Gastroesophageal sphincter (tissue), 3 donors: ENCODE data around the gene CACNA1A.

Experiments
- POLR2A ChIP-seq, 2 donors: fragments of 450-650 bp; IDR thresholded peaks; one replicate each; pipeline ENCODE4 v1.6.1; 2017; ENCODE audit warnings: antibody characterized with exemption in 2 of 2, mild to moderate bottlenecking in 2 of 2, moderate library complexity in 1 of 2
- POLR2AphosphoS5 ChIP-seq: sonication (generic); formaldehyde crosslinking; IDR thresholded peaks from one replicate; pipeline ENCODE4 v1.6.1; 2017; ENCODE audit warnings: antibody characterized with exemption
- TF ChIP-seq, protein P1 (sequence below), 4 experiments: fragments of 200-600 bp in 2 of 4; fragments of 450-650 bp in 2 of 4; sonication (generic) in 1 of 4; IDR thresholded peaks; one replicate each; pipeline ENCODE4 v1.5.1; 2017 to 2019; ENCODE audit warnings: antibody characterized with exemption in 4 of 4, mild to moderate bottlenecking in 2 of 4, moderate library complexity in 2 of 4

DNA sequence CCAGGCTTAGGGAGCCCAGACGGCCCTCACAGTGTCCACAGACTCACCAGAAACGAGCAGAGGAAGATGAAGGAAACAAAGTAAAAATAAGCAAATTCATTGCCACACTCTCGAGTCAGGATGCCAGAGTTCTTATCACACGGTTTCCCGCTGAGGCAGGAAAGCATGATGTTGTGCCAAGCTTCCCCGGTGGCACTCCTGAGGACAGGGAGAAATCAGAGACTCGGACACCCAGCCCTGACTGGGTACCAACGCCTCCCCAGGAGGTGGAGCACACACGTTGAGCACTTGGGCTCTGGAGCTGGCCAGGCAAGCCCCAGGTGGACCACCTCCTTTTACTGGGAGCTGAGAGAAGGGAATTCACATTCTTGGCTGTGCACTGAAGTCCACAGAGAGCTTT lies 274.6 kb downstream of the CACNA1A start:
- TF ChIP-seq, protein P1, sequence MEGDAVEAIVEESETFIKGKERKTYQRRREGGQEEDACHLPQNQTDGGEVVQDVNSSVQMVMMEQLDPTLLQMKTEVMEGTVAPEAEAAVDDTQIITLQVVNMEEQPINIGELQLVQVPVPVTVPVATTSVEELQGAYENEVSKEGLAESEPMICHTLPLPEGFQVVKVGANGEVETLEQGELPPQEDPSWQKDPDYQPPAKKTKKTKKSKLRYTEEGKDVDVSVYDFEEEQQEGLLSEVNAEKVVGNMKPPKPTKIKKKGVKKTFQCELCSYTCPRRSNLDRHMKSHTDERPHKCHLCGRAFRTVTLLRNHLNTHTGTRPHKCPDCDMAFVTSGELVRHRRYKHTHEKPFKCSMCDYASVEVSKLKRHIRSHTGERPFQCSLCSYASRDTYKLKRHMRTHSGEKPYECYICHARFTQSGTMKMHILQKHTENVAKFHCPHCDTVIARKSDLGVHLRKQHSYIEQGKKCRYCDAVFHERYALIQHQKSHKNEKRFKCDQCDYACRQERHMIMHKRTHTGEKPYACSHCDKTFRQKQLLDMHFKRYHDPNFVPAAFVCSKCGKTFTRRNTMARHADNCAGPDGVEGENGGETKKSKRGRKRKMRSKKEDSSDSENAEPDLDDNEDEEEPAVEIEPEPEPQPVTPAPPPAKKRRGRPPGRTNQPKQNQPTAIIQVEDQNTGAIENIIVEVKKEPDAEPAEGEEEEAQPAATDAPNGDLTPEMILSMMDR (IDR thresholded peaks at IDR 0.05): no peak
- TF ChIP-seq POLR2AphosphoS5 (no peak), POLR2A (IDR thresholded peaks at IDR 0.05) (no peak)
